Activated CD4-positive, CD25-positive, alpha-beta regulatory T cell treated with anti-CD3 and anti-CD28 coated beads, Interleukin-2, amount 50 U/mL, for 16 hours (primary cell): ENCODE results near the gene VTI1A.
"Not testable (repeated sequence)": the region's sequence is repeated elsewhere in the genome, so short reads cannot be mapped to it uniquely, and the experiment has no call there.

Experiments
- DNase-seq: peaks from one replicate; pipeline ENCODE4 v3.0.0-alpha.2; 2020; ENCODE audit warnings: low read depth, low spot score

The VTI1A gene

DNA sequence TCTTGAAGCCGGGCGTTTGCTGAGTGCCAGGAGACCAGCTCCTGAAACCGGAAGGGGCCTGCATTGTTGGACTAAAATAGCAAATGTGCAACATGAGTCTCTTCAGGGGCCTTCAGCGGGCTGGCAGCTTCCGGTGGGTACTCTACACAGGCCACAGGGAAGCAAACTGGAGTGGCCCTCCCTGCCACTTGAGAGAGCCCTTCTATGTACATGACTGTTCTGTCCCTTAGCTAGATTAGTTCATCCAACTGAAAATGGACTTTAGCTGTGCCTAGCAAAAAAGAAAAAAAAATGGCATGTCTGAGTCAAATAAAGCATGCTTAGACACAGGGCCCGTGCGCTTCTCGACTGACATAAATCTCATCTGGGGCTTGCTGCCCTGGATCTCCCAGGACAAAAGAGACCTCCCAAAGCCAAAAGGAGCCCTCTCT lies 387.8 kb downstream of the VTI1A start:
- no peak for DNase-seq

DNA sequence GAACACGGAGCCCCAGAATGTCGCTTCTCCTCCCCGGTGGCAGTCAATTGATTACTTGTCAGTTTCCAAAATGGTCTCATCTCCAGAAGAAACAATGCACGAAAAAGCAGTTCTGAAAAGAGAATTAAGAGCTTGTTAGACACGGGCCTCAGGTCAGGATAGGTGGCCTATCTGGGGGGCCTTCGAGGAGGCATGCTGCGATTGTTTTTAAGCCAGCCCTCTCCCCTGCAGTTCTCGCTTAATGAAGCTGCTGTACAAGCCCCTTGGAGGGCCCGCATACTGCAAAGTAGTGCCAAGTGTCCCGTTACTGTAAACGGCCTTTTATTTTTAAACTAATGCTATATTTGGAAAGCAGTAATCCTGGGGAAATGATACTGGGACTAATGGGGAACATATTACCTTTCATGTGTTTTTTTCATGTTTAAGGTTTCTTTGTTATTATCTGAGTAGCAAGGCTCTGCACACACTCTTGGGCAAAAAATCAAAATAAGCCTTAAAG lies 388.3 kb downstream of the VTI1A start:
- DNase-seq: no peak

DNA sequence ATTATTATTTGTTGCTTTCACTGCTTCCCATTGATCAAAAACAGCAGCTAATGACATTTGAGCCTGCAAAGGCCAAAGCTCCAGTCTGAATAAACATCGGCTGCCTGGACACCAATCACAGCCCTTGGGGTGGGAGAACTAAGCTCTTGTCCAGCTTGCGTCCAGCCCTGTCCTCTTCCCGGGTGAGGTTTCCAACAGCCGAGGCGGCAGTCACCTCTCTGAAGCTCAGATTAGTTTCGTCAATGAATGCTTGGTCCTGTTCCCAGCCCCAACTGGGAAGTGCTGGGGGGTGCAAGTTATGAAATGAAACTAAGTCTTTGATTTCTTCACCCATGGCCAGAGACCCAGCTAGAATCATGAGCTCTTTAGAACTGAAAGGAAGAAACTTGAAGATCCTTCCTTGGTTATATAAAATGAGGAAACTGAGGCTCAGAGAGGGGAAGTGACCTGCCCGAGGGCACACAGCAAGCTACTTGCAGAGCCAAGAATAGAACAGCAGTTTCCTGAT lies 389.0 kb downstream of the VTI1A start:
- no peak for DNase-seq

DNA sequence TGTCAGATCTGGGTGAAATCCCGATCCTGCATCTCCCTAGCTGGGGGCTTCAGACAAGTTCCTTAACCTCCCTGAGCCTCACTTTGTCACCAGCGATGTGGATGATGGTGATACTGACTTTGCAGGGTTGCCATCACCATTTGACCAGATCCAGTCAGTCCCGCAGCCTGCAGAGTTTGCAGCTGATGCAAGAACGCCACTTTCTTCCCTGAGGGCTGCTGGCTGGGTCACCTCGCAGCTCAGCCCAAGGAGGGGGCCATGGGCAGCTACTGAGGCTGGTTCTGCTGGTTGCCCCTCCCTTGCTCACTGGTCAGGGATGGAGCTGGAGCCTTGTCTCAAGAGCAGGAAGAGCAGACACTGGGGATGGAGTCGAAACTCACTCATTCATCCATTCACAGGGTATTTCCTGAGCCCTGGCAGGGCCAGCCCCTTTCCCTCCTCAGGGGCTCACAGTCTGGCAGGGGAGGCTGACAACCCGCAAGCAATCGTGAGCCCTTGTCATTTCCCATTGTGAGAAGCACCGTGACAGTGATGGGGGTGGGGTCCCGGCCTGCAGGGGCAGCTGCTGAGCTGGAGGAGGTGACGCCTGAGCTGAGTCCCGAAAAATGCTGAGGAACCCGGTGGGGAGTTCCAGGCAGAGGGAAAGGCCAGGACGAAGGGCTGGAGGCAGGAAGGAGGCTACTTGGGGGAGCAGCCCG lies 391.9 kb downstream of the VTI1A start:
- no peak for DNase-seq

DNA sequence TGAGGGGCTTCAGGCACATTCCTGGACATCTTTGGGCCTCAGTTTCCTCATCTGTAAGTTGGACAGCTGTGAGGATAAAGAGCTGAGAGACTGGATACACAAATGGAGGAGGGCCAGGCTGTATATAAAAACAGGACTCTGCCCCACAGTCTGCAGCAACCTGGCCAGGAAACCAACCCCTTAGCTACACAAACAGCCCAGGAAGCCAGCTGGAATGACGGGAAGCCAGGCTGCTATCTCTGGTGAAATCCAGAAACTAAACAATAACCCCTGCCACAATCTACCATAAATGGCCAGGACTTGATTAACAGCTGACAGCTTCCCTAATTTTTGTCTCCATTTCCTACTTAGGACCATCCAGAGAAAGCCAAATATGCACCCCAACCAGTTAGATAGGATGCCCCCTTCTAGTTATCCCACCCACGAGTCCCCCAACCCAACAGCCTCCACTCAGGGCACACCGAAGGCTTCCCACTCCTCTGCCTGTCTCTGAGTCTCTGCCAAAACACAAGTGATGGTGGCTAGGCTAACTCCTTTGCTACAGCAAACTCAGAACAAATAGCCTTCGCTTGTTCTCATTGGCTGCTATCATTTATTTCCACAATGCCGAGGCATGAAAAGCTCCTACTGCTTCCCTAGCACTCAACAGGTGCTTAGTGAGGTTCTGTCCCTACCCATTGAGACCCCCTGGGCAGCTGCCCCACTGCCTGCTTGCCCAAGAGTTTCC lies 393.1 kb downstream of the VTI1A start:
- no peak for DNase-seq

DNA sequence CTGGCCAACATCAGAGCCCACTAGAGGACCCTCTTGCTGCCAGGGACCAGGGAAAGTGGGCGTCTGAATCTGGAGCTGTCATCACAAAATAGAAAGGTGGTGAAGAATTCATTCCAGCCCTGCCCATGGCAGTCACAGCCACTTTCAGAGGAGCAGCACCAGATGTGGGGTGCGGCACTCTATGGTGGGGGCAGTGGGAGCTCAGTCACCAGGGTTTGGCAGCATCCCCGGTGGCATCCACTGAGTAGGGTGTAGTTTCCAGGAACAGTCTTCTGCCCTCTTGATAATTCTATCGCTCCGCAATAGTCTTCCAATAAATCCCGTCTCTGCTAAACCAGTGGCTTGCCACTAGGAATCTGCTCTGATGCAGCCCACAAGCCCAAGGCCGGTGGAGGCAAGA lies 394.5 kb downstream of the VTI1A start:
- DNase-seq: no peak

DNA sequence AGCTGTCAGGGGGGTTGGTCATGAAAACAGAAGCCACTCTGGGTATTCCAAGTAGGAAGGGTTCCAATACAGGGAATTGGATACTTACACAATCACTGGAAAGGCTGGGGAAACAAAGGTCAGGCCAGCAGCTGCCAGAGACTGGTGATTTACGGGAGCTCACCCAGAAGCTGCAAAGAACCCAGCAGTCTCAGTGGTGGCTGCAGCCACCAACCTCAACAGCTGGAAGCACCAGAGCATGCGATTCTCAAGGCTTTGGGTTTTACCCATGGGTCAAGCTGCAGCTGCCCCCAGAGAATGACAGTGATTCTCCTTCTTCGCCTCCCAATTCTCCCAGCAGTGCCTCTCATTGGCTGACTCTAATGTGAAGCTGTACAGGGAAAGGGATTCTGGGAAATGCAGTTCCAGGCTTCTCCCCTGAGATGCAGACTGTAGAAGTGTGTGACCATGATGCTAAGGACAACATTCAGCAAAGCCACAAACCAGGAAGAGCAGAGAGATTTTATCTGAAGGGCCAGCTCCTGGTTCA lies 395.9 kb downstream of the VTI1A start:
- DNase-seq: no peak

DNA sequence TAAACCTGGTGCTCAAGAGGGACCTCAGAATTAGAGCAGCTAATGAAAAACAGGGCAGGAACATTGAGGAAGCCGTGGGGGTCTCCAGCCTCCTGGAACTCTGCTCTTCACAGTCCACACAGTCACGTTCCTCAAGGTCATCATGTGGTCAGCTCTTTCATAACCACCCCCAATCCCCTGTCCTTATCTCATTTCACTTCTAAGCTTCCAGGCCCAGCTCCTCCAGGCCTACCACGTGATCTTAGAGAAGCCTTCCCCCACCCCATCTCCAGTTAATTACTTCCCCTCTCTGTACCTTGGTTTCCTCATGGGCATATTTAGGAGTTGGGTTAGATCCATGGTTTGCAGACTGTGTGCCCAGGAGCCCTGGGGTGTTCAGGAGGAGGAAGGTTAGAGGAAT lies 396.6 kb downstream of the VTI1A start:
- no peak for DNase-seq

DNA sequence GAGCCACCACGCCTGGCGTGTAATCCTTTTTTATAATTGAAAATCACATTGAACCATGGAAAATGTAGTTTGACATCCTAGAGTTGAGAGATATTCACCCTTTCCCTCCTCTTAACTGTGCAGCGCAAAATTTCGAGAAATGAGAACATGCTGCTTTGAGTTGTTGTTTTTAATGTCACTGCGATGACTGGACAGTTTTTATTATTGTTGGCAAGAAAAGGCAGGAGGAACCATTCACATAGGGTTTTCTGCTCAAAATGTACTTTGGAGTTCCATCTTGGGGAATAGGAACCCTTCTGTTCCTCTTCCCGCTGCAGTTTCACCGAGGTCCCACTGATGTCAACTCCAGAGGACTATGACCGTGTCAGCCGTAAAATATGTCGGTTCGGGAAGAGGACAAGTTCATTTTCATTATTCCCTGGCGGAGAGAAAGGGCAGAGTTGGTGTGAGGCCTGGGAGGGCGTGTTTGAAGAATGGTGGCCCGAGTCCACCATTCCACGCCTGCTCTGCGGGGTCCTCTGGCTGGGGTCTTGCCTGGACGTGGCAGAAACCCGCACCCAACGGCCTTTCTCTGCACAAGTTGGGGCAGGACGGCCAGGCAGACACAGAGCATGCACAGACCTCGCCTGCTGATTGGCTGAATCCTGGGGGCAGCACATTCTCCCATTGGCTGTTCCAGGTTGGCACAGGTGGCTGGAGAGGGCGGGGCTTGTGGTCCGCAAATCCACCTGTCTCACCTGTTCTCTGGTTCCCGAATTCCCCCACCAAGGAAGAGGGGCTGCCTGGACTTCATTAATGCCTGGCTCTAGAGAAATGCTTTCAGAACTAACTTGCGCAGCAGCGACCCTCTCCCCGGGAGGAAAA lies 397.9 kb downstream of the VTI1A start:
- no peak for DNase-seq

DNA sequence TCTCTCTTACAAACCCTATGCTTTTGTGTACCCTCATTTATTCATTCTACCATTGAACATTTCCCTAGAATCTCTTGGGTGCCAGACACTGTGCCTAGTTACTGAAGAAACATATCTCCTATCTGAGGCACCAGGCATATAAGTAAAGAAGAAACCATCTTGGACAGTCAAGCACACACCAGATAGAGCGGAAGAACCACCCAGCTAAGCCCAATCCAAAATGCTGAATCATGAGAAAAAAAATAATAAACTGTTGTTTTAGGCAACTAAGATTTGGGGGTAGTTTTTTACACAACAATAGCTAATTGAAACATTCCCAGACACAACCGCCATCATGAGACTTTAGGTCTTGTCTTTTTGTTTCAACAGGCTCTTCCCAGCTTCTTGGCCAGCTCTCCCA lies 400.8 kb downstream of the VTI1A start:
- DNase-seq: no peak

DNA sequence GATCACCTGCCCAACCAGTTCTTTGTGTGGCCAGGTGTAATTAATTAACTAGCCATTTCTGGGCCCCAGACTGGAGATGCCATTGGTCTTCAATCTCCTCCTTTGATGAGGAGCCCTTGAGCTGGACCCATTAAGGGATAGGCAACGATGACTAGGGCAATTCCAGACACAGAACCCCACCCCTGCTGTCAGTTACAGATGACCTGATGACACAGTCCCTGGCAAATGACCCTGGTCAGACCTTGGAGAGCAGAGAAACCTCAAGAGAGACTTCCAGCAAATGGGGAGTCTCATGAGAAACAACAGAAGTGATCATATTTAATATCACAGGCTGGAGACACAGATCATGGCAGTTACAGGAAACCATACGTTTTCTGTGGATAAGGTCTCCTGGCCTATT lies 401.2 kb downstream of the VTI1A start:
- no peak for DNase-seq

DNA sequence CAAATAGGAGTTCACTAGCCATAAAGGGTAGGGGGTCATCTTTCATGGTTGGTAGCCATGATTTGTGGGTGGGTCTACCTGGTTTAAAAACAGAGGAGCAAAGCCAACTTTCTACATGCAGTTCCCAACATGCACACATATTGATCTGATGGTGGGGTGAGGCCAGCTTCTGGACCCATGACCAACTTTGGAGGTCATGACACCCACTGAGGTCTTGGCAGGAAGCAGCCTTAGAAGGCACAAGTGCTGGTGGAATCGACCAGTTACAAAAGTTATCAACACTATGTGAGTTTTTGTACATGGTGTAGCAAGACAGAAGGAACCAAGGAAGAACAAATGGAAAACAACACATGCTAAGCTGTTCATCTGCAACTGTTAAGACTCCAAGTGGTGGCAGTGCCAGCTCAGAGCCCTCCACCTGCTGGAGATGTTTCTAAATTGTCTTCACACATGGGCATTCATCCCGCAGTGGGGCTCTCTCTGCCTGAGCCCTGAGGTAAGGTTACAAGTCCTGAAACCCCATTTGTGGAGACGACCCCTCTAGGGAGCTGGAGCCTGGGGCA lies 401.9 kb downstream of the VTI1A start:
- DNase-seq: no peak

DNA sequence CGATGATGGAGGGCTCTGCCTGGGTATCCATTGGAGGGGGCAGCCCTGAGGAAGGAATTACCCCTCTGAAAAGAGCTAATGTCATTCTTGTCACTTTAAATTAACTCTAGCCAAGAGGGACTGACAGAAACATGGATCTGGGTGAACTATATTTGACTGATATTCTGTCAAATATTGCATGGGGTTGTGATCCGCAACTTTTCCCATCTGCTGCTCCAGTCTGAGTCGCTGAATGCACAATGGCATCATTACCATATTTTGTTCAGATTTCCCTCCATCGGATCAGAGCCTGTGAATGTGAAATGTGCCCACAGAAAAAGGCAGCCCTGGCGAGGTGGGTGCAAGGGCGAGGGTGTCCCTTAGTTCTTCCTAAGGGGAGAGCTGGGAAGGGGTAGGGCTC lies 402.5 kb downstream of the VTI1A start:
- DNase-seq: no peak

DNA sequence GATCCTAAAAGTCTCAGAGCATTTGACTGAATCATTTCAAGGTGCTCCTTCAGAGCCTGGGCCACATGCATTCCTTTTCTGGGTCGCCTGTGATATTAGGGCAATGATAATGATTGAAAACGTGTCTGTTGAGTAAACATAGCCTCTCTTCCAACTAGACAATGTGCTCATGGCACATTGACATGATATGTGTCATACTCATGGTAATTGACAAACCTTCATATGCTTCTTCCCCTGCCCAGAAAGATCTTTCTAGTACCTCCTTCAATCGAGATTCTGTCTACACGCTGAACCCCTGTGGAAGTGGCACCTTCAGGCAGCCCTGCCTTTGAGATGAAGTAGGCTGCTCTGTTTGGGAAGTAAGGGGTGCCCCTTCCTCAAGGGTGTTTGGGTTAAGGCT lies 404.2 kb downstream of the VTI1A start:
- no peak for DNase-seq

DNA sequence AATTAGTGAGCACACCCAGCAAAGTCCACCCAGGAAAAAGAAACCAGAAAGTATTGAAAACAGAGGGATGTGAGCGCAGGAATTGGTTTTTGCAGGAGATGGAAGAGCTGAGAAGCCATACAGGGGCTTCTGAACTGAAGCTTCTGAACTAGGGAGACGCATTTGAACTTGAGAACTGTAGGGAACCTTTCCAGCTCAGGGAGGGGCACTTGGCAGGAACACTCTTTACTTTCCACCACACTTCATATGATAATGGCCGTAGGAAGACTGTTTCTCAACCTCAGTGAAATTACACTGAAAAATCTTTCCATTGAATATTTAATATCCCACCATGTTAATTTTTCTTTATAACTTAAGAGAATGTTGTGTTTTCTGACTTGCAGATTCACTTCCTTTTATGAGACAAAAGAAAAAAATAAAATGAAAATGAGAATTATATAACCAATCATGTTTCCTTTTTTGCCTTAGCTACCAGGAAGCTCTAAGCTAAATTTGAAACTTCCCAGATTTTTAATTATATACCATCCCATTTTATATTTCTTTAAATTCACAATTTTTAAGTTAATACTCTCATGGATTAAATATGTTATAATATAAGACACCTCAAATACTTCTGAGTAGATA lies 404.7 kb downstream of the VTI1A start:
- DNase-seq: no peak

DNA sequence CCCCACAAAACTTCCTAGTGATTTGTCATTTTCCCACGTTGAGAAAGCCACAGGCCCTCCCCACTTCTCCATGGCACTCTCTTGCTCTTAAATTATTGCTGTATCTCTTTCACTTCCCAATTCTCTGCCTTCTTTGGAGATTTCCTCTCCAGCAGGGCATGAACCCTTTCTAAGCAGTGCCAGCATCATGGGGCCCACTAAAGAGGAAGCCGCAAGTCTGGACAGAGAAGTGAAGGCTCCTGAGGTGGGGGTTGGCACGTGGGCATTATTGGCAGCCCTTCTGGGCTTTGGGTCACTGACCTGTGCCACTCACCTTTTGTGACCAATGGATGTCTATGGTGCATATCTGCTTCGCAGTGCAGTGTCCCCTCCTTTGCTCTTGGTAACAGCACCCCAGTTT lies 405.3 kb downstream of the VTI1A start:
- no peak for DNase-seq

DNA sequence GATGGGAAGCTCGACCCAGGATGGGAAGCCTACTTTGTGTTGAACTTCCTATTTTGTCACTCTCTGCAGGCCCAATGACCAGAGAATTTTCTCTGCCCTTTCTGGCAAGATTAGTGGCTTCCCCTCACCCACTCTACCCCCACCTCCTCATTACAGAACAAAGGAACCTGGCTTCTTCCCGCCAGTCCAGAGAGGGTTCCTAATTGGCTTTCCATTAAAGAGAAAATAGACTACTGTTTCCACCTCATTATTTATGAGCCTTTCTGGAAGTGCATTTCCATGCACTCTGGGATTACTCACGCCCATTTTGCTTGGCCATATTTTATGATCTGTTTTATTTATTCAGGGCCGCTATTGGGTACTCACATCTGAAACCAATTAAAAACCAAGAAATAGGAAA lies 408.1 kb downstream of the VTI1A start:
- DNase-seq: no peak

DNA sequence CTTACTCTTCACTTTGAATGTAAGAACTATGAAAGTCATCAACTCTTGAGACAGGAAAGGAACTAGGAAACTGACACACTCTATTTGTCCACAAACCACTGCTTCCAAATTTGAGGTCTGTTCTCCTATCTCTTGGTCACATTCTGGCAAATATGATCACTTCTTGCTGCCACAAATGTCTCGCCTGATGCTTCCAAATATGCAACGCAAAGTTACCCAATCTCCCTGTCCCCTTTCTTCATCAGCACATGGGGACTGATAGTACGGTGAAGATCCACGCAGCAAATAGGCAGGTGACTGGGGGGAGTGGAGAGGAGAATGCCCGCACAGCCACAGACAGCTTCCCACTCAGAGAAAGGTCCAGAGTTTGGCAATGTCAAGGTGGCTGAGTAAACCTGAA lies 410.5 kb downstream of the VTI1A start:
- DNase-seq: no peak

DNA sequence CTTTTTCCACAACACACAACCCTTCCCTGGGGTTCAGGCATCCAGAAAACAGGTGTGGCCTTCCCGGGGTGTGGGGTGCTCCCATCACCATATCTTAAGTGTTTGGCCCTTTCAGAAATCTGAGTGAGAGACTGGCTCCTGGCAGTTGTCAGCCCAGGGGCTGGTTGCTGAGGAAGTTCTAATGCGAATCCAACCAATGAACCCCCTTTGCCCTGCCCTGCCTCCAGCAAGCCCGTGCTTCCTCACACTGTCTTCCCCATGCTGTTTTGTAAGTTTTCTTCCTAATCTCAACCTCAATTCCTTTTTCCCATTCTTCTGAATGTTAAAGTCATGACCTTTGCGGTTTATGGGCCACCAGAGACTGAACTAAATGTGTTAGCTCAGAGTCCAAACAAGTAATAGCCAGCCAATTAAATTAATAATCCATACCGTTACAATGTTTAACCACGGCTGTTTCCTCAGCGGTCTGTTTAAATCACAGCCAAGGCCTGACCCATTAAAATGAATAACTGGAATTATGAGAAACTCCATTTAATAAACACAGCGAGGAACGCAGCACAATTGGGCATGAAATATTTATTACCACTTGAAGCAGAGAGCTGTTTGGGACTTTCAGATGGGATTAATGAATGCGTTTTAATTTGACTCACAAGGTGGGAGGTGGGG lies 412.1 kb downstream of the VTI1A start:
- no peak for DNase-seq

DNA sequence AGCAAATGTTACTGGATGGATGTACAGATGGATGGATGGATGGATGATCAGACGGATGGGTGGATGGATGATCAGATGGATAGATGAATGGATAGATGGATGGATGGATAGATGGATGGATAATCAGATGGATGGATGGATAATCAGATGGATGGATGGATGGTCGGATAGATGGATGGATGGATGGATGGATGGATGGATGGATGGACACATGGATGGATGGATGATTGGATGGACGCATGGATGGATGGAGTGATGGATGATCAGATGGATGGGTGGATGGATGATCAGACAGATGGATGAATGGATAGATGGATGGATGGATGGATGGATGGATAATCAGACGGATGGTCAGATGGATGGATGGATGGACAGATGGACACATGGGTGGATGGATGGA lies 412.8 kb downstream of the VTI1A start:
- no peak for DNase-seq

DNA sequence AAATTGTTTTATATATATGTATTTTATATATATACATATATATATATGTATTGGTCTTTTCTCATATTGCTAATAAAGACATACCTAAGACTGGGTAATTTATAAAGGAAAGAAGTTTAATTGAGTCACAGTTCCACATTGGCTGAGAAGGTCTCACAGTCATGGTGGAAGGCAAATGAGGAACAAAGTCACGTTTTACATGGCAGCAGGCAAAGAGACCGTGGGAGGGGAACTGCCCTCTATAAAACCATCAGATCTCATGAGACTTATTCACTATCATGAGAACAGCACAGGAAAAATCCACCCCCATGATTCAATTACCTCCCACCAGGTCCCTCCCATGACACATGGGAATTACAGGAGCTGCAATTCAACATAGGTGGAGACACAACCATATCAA lies 416.4 kb downstream of the VTI1A start:
- DNase-seq: not testable (repeated sequence)
